Astrocyte of the spinal cord (primary cell): ENCODE measurements around the gene RNF32.
A peak's percentile ranks its signal among the peaks of the same experiment; 100 is the strongest.

Experiments used
- DNase-seq: peaks from one replicate; pipeline ENCODE4 v3.0.0; 2011; ENCODE audit warnings: low read depth, low spot score
- H3K4me3 ChIP-seq: 2 replicates; pipeline ENCODE4 v1.5.1; 2011; ENCODE audit warnings: low read depth, mild to moderate bottlenecking, low read length, moderate library complexity
- in situ Hi-C: cut with HindIII; loops from 2 replicates; pipeline ENCODE4 v1.10.0; 2017; ENCODE audit warnings: low sequenced_read_pairs
- TF ChIP-seq, protein P1 (sequence below): IDR thresholded peaks from 2 replicates; pipeline ENCODE4 v1.5.1; 2012; ENCODE audit warnings: low read depth, mild to moderate bottlenecking, low read length, inconsistent platforms

Gene RNF32

GRCh38 chr7:156703209-156703608 is 62.6 kb downstream of the RNF32 start:
- TF ChIP-seq, protein P1, sequence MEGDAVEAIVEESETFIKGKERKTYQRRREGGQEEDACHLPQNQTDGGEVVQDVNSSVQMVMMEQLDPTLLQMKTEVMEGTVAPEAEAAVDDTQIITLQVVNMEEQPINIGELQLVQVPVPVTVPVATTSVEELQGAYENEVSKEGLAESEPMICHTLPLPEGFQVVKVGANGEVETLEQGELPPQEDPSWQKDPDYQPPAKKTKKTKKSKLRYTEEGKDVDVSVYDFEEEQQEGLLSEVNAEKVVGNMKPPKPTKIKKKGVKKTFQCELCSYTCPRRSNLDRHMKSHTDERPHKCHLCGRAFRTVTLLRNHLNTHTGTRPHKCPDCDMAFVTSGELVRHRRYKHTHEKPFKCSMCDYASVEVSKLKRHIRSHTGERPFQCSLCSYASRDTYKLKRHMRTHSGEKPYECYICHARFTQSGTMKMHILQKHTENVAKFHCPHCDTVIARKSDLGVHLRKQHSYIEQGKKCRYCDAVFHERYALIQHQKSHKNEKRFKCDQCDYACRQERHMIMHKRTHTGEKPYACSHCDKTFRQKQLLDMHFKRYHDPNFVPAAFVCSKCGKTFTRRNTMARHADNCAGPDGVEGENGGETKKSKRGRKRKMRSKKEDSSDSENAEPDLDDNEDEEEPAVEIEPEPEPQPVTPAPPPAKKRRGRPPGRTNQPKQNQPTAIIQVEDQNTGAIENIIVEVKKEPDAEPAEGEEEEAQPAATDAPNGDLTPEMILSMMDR = no peak
- in situ Hi-C loops = no loop called here
- no peak overlapping the region for H3K4me3 ChIP-seq
- DNase-seq = no peak

DNA sequence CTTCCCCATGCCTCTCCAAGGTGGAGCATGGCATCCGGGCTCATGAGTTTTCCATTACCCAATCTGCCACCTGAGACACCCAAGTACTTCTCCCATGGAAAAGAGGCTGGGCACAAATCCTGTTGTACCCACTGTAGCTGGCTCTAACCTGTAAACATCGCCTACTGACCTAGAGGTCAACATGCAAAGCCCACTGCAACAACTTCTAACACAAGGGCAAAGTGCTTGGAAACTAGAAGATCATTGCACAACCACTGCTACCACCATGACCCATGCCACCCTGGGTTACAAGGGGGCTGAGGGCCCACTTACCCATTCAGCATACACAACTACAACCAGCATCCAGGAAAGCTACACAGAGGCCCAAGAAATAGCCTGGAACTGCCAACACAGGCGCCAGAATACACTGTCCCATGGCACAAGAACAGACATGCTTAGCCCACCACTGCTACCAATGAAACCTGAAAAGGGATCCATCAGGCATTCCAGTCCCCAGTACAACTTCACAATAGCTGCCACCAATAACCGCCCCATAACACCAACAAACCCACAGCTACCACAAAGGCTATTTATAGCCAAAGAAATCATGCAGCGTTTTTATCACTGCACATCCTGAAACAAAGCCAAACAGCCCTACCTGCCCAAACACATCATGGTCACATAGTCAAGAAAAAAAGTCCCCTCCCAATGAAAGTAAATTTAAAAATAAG is 63.4 kb downstream of the RNF32 start:
- no peak overlapping the region for H3K4me3 ChIP-seq
- in situ Hi-C loops = no loop called here
- no peak for DNase-seq
- TF ChIP-seq, protein P1 = no peak

DNA sequence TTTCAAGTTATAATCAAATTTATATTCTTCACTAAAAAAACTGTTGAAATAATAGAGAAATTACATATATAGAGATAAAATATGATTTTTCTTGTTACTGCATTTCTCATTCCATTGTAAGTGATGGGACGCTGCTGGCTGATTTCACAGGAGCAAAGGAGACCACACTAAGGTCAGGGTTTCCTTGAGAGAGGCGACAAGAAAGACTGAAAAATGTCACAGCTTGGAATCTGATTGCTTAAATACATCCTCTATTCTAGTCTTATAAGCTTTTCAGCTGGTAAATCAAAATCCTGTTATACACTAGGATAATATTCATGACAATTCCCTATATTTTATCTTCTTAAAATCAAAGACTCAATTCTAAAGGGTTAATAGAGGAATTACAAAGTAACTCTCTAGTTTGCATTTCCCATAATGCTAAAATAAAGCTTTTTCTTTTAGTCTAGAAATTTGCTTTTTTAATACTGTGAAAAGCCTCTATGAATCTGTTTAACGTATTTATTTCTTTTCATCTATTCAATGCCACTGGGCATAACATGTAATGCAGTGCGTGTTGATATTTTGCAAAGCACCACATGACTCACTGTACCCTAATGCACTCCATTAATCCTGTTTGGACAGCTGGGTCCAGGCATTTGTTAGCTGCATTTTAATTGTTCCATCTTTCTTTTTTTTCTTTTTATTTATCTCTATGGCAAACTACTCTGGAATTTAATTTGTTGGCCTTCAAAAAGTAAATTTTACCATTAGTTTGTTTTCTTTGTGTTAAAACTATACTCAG is 81.7 kb downstream of the RNF32 start:
- in situ Hi-C loops = no loop called here
- DNase-seq = no peak
- H3K4me3 ChIP-seq = no peak overlapping the region
- TF ChIP-seq, protein P1 = no peak

DNA sequence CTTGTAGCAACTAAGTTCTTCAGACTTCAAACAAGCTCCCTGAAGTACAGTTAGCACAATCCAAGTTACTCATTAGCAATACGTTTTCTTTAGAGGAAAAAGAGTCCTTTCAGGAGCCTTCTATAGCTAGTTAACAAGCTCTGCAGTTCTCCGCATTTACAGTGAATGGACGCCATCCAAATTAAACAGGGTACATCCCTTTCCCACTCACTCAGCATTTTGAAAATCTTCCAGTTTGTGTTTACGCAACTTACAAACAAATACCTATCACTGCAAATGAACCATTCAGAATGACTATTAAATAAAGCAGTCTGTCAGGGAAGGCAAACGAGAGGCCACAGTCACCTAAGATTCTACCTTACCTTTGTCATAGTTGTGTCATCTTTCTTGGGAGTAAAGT is 84.5 kb downstream of the RNF32 start:
- TF ChIP-seq, protein P1 = no peak
- in situ Hi-C loops = no loop called here
- DNase-seq = peak; percentile 82
- no peak overlapping the region for H3K4me3 ChIP-seq

DNA sequence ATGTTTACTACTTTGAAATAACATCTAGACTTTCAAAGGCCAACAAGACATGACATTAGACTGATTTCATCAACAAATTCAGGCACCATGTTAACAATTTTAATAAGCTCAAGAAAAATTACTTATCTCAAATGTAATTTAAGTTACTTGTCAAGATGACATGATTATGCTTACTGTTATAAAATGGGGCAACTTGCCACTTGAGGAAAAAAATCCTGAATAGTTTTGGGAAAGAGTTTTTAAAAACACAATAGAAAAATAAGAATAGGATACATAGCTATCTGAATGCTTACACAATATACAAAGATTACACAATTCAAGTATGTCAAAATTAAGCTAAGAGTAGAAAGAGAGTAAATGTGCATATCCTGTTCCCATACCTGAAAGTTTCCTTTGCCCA is 85.4 kb downstream of the RNF32 start:
- TF ChIP-seq, protein P1 = no peak
- no peak for DNase-seq
- in situ Hi-C loops = no loop called here
- no peak overlapping the region for H3K4me3 ChIP-seq
